HG02840 (cell line): ENCODE results near the gene C1orf105.

Experiments used
- ATAC-seq: cut with Tn5 transposase; IDR thresholded peaks from one replicate; pipeline ENCODE4 v1.9.1; 2021; ENCODE audit warnings: mild to moderate bottlenecking, moderate library complexity, moderate number of reproducible peaks; ENCODE audit not compliant: unreplicated experiment, low FRiP score

The C1orf105 gene

GRCh38 chr1:172517081-172517480, 96.6 kb downstream of the C1orf105 start:
- no peak for ATAC-seq

DNA sequence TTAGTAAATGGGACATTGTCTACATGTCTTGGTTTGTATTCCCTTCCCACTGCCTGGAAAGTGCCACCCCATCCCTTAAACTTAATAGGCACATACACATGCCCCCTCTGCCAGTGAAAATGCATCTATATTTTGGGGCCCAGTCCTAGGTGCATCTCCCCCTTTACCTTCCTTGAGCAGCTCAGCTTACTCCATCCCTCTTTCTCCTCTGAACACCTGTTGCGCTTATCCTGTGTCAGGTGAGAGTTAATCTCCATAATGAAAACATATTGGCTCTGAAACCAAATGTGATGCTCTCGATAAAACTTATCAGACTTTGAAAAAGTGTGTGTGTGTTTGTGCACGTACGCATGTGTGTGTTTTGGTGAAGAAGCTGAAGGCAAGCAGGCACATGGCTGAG, 97.1 kb downstream of the C1orf105 start:
- ATAC-seq = no peak
